ENCODE measurements around the gene ASB11. TPM values are rescaled to one million over a fixed set of nuclear protein-coding genes. Genes with fewer than 3 reads are reported as not detected.
A peak's percentile ranks its signal among the peaks of the same experiment; 100 is the strongest.
"Not testable (repeated sequence)": the region's sequence is repeated elsewhere in the genome, so short reads cannot be mapped to it uniquely, and the experiment has no call there.

The ASB11 gene
- total RNA-seq, 1 donor from 2014 or later: not detected

GRCh38 chrX:15311119-15311518 is 4.3 kb downstream of the ASB11 start:
- no peak for DNase-seq (ENCODE audit: extremely low read depth, low read depth, low spot score)

GRCh38 chrX:15310117-15310516 is 5.3 kb downstream of the ASB11 start:
- DNase-seq (ENCODE audit: extremely low read depth, low read depth, low spot score): peak; percentile 57

GRCh38 chrX:15305899-15306298 is 9.5 kb downstream of the ASB11 start:
- not testable (repeated sequence) for DNase-seq (ENCODE audit: extremely low read depth, low read depth, low spot score)

- DNase-seq (ENCODE audit: extremely low read depth, low read depth, low spot score): no peak
These were observed 13.5 kb downstream of the ASB11 start for GRCh38 chrX:15301924-15302323.

GRCh38 chrX:15299941-15300851 is 15.2 kb downstream of the ASB11 start:
- peak; percentile 50 for DNase-seq (ENCODE audit: extremely low read depth, low read depth, low spot score)

GRCh38 chrX:15298780-15299179 is 16.7 kb downstream of the ASB11 start:
- DNase-seq (ENCODE audit: extremely low read depth, low read depth, low spot score): no peak

- peak; percentile 54 for DNase-seq (ENCODE audit: extremely low read depth, low read depth, low spot score)
These were observed 17.2 kb downstream of the ASB11 start for GRCh38 chrX:15298201-15298600.

GRCh38 chrX:15293451-15293850 is 22.0 kb downstream of the ASB11 start:
- DNase-seq (ENCODE audit: extremely low read depth, low read depth, low spot score): no peak

- DNase-seq (ENCODE audit: extremely low read depth, low read depth, low spot score): no peak
These were observed 22.6 kb downstream of the ASB11 start for GRCh38 chrX:15292861-15293260.

- no peak for DNase-seq (ENCODE audit: extremely low read depth, low read depth, low spot score)
These were observed 37.8 kb downstream of the ASB11 start for GRCh38 chrX:15277604-15278003.

GRCh38 chrX:15274946-15275345 is 40.5 kb downstream of the ASB11 start:
- DNase-seq (ENCODE audit: extremely low read depth, low read depth, low spot score): no peak

- not testable (repeated sequence) for DNase-seq (ENCODE audit: extremely low read depth, low read depth, low spot score)
These were observed 42.2 kb downstream of the ASB11 start for GRCh38 chrX:15273275-15273674.

- DNase-seq (ENCODE audit: extremely low read depth, low read depth, low spot score): no peak
These were observed 43.7 kb downstream of the ASB11 start for GRCh38 chrX:15271757-15272156.

GRCh38 chrX:15269618-15270521 is 45.6 kb downstream of the ASB11 start, which contains the start of gene ASB9:
Gene ASB9 (minus strand): TSS chrX:15270083. CDS start chrX:15269874, 209 bp downstream.
- DNase-seq (ENCODE audit: extremely low read depth, low read depth, low spot score): peak; percentile 37

GRCh38 chrX:15269120-15269519 is 46.3 kb downstream of the ASB11 start:
- DNase-seq (ENCODE audit: extremely low read depth, low read depth, low spot score): no peak

GRCh38 chrX:15254852-15255251 is 60.6 kb downstream of the ASB11 start:
- no peak for DNase-seq (ENCODE audit: extremely low read depth, low read depth, low spot score)

- DNase-seq (ENCODE audit: extremely low read depth, low read depth, low spot score): no peak
These were observed 69.5 kb downstream of the ASB11 start for GRCh38 chrX:15245896-15246295.

GRCh38 chrX:15244421-15244820 is 71.0 kb downstream of the ASB11 start:
- no peak for DNase-seq (ENCODE audit: extremely low read depth, low read depth, low spot score)

- DNase-seq (ENCODE audit: extremely low read depth, low read depth, low spot score): peak; percentile 52
These were observed 72.4 kb downstream of the ASB11 start for GRCh38 chrX:15242899-15243555.

- no peak for DNase-seq (ENCODE audit: extremely low read depth, low read depth, low spot score)
These were observed 74.1 kb downstream of the ASB11 start for GRCh38 chrX:15241301-15241700.

- DNase-seq (ENCODE audit: extremely low read depth, low read depth, low spot score): no peak
These were observed 75.0 kb downstream of the ASB11 start for GRCh38 chrX:15240414-15240813.

Data from glomerular endothelial cell (primary cell).